HG02884 (cell line): Measurements from ENCODE around the gene WNK3.
A peak's percentile ranks its signal among the peaks of the same experiment; 100 is the strongest.

Experiments
- ATAC-seq: cut with Tn5 transposase; IDR thresholded peaks from one replicate; pipeline ENCODE4 v1.9.1; 2021; ENCODE audit warnings: mild to moderate bottlenecking, moderate library complexity; ENCODE audit not compliant: unreplicated experiment

The WNK3 gene

DNA sequence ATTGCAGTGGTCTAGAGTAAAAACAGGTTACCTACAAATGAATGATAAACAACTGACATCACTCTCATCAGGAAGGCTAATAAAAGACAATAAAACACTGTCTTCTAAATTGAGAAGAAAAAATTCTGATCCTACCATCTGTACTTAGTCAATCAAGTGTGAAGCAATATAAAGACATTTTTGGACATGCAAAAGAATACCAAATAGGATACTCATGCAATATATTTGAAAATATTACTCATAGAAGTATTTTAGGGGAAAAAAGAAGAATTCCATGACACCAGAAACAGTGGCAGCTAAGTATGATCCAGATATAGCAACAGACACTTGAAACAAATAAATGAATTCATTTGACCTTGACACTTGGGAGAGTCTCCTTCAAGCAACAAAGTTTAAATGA is 111.0 kb downstream of the WNK3 start:
- ATAC-seq, result no peak

GRCh38 chrX:54238588-54238987 is 119.3 kb downstream of the WNK3 start:
- ATAC-seq, result no peak

DNA sequence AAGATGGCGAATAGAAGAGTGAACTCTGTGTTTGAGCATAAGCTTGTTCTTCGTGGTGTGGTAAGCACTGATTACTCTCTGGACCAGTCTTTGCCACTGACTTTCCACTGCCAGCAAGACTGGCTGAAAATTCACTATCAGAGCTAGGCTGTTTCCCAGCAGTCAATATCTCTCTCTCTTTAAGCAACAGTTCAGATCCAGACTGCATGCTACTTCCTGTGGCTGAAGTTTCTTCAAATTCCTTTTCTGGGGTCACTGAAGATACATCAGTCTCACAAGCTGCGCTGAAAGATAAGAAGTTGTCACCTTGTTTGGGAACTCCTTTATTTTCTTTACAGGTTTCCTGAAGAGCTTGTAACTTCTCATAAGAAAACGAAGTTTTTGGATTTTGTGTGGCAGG is 120.8 kb downstream of the WNK3 start:
- no peak for ATAC-seq

GRCh38 chrX:54230435-54231148 is 127.3 kb downstream of the WNK3 start:
- no peak for ATAC-seq

DNA sequence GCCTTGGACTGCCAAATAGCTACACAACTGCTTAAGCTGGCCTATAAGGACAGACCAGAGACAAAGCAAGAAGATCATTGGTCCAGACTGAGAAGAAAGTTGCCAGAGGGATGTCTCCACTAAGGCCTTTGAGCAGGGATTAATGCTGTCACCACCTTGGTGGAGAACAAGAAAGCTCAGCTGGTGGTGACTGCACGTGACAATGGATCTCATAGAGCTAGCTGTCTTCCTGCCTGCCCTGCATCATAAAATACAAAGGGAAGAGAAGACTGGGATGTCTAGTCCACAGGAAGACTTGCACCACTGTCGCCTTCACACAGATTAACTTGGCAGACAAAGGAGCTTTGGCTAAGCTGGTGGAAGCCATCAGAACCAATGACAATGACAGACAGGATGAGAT is 134.3 kb downstream of the WNK3 start:
- ATAC-seq, result no peak

GRCh38 chrX:54213603-54214002 is 144.2 kb downstream of the WNK3 start:
- no peak for ATAC-seq

DNA sequence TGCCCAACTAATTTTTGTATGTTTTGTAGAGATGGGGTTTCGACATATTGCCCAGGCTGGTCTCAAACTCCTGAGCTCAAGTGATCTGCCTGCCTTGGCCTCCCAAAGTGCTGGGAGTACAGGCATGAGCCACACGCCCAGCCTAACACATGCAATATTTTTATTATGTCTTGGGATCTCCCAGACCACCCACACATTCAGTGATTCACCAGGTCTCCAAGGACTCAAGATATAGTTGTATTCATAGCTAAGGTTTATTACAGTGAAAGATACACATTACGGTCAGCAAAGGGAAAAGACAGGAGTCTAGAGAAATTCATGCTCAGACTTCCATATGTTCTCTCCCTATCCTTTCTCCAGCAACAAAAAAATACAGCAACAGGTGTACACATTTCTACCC is 149.3 kb downstream of the WNK3 start:
- no peak for ATAC-seq

GRCh38 chrX:54198262-54198661 is 159.6 kb downstream of the WNK3 start:
- ATAC-seq, result no peak

DNA sequence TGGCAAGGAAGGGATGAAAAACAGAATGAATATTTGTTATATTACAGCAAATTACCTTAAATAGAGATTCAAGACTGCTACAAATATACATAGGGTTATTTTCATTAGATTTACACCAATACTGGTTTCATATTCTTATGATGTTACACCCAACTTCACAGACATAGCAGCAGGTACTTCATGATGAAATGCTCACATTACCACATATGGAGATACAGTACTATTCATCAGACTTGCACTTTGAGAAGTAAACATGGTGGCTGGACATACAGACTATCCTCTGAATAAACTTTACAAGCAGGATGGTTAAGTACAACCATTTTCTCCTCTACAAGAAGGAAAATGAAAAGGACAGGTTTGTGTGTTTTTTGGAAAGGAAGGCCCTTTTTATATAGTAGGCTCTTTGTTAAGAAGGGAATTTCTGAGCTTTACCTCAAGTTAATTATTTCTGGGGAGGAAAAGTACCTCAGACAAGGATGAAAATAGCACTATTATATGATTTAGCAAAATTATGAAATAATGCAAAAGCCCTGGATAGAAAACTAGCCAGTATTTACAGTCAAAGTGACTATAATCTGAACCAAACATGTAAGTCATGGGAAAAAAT is 162.8 kb downstream of the WNK3 start:
- no peak for ATAC-seq

GRCh38 chrX:54193085-54193821 is 164.6 kb downstream of the WNK3 start:
- no peak for ATAC-seq

- ATAC-seq, result no peak
Measured at GRCh38 chrX:54184474-54184873, 173.4 kb downstream of the WNK3 start.

DNA sequence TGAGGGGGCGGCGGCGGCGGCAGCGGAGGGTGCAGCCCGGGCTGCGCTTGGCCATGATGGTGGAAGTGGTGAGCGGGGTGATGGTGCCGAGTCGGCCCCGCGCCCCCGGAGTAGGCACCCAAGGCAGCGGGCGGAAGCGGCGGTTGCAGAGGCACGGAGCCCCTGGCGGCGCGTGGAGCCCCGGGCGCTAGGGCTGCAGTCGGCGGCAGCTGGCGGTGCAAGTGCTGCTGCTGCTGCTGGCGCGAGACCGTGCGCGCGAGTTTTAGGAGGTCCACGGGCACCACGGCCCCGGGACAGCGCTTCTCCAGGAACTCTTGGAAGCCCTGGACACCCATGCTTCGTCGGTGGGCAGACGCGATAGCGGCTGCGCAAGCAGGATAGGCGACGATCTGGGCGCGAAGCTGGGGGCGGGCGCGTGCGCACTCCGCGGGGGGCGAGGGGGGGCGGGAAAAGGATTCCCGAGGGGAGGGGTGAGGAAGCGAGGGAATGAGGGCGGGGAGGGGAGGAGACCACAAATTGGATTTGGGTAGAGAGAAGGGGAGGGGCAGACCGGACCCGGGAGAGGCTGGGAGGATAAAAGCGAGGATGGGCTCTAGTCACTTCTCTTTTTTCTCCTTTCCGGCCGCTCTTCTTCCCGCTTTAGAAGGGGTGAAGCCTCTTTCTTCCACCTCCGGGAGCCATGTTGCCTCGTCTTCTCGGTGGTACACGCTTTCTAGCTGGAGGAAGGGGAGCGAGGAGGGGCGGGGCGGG is 174.8 kb downstream of the WNK3 start, which contains the start of gene FAM120C:
Gene FAM120C (minus strand): TSS at position 391 of the 750 bp plus-strand sequence. CDS start 56 bp downstream, at position 335.
- peak; percentile 36 for ATAC-seq

GRCh38 chrX:54182194-54182863 is 175.5 kb downstream of the WNK3 start:
- peak; percentile 56 for ATAC-seq

DNA sequence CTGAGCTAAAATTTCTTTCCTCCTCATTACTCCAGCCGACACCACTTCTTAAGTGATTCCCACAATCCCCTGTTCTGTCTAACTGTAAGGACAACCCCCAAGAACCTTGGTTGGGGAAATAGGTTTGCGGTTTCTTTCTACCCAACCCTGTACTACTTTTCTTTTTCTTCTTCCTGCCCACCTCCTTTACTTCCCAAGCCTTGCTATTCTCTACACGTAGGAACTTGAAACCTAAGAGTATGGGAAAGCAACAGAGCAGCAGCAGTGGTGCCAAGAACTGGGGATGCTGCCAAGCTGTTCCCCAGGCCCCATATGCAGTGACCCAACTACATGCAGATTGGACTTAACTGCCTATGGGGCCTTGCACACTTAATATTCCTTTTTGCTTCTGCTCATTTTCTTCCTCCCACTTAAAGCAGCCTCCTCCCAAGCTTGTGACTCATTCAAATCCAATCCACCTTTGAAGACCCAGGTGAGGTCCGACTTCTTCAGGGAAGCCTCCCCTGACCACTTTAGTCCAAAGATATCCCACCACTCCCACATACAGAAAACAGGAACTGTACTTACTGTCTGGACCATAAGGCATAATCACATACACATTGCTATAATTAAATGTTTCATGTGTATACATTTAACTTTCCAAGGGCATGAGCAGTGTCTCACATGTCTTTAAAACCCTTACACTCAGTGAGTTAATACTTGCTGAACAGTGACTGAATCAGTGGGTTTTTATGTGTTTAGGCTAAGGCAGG is 176.5 kb downstream of the WNK3 start:
- ATAC-seq, result no peak

GRCh38 chrX:54180403-54180802 is 177.4 kb downstream of the WNK3 start:
- no peak for ATAC-seq

DNA sequence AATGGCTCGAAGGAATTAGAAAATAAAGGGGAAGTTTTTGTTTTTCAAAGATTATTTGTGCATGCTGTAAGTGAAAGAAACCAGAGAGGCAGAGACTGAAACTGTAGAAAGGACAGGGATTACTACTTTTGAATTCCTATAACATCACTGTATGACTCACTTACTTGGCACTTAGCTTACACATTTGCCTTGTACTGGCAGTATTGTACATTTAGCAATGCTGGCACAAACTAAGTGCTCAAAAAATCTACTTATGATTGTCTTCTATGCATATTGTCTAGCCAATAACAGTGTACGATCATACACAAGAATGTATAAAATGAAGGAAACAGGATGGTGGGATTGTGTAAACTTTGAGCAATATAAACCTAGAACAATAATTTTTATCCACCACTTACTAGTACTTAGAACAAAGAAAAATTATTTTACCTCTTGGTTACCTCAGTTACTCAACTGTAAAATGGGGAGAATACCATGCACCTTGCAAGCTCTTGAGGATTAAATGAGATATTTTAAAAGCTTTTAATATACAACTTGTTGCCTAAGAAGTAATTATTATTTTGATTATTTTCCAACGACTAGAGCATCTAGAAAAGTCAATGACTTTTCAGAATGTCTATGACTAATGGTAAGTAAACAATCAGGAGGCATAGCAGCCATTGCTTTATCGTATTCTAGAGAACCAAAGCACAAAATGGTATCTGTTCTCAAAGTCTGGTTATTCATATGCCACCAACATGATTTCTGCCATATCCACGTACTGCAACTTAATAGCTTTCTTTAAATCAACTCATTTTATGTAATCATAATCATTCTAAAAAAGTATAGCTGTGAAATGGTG is 179.5 kb downstream of the WNK3 start:
- ATAC-seq, result peak; percentile 43

DNA sequence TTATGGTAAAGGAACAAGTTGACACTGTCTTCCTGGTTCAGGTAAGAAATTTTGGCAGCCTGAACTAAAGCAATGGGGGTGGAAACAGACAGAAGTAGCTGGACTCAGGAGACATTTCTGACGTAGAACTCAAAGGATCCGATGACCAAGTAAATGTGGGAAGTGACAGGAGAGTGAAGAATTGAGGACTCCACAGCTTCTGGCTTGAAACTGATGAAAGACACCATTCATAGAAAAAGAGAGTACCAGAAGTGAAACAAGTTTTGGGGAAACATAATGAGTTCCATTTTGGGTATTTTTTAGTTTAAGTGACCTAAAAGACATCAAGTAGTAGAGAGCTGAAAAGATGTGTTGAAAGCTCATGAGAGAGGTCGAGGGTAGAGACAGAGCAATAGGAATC is 180.5 kb downstream of the WNK3 start:
- no peak for ATAC-seq

- ATAC-seq, result no peak
Measured at GRCh38 chrX:54173791-54174190, 184.1 kb downstream of the WNK3 start.

GRCh38 chrX:54172455-54172854 is 185.4 kb downstream of the WNK3 start:
- no peak for ATAC-seq
